ENCODE data around the gene RBM5. TPM values are rescaled to one million over a fixed set of nuclear protein-coding genes. Genes with fewer than 3 reads are reported as not detected.

RBM5 gene
- total RNA-seq, 1 donor from 2014 or later = 213 TPM

DNA sequence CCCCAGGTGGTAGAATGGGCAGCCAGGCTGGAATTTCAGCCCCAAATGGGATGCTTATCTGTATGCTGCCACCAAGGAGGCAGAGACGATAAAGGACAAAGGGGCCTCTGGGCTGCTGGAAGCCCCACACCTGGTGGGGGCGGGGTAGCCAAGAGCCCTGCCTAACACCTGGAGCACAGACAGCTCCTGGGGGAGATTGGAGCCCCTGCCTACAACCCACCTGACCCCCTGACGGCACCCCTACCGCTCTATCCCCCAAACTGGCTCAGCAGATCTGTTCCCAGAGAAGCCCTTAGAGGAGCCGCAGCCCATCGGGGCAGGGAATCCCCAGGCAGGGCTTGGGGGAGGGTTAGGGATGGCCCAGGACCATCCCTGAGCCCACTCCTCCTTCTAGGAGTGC lies 50.6 kb downstream of the RBM5 start:
- no peak overlapping the region for H3K4me3 Mint-ChIP-seq (ENCODE audit: unreplicated experiment)
- H3K4me1 Mint-ChIP-seq (ENCODE audit: unreplicated experiment) = peaks cover 11% of the 10 kb centered on the region
- H3K27me3 Mint-ChIP-seq (ENCODE audit: unreplicated experiment) = peaks cover 4% of the 10 kb centered on the region
- TF ChIP-seq, protein P1, sequence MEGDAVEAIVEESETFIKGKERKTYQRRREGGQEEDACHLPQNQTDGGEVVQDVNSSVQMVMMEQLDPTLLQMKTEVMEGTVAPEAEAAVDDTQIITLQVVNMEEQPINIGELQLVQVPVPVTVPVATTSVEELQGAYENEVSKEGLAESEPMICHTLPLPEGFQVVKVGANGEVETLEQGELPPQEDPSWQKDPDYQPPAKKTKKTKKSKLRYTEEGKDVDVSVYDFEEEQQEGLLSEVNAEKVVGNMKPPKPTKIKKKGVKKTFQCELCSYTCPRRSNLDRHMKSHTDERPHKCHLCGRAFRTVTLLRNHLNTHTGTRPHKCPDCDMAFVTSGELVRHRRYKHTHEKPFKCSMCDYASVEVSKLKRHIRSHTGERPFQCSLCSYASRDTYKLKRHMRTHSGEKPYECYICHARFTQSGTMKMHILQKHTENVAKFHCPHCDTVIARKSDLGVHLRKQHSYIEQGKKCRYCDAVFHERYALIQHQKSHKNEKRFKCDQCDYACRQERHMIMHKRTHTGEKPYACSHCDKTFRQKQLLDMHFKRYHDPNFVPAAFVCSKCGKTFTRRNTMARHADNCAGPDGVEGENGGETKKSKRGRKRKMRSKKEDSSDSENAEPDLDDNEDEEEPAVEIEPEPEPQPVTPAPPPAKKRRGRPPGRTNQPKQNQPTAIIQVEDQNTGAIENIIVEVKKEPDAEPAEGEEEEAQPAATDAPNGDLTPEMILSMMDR (IDR thresholded peaks at IDR 0.05) = no peak
- no peaks in the 10 kb centered on the region for H3K36me3 Mint-ChIP-seq (ENCODE audit: unreplicated experiment)
- H3K27ac Mint-ChIP-seq (ENCODE audit: unreplicated experiment) = no peak overlapping the region
- DNase-seq (ENCODE audit: extremely low spot score, unreplicated experiment) = no peak
- no peaks in the 10 kb centered on the region for H3K9me3 Mint-ChIP-seq (ENCODE audit: unreplicated experiment)

DNA sequence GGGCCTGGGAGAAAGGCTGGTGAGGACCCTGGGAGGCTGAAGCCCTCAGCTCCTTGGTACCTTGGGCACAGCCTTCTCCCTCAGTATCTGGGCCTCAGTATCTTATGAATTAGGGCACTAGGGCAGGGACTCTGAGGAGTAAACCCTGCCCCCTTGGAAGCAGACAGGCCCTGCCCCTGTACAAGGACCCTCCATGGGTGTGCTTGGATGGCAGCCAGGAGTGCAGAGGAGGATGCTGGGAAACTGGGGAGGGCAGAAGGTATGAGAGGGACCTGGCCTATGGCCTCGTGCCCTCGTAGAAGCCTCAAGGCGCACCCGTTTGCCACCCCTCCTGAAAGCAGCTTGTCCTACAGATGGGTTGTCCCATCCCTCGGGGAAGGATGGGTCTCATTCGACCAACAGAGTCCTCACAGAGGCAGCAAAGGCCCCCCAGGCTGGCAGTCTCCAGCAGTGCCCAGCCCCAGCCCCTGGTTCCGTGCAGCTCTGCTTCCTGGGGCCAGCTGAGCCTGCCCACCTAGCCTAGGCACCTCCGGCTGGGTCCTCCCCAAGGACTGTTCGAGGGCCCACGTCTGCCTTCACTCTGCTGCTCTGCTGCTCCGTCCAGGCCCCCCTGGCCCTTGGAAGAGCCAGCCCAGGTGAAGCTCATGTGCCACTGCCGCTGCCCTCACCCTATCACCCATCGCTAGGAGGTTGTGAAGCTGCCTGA lies 51.2 kb downstream of the RBM5 start:
- H3K9me3 Mint-ChIP-seq (ENCODE audit: unreplicated experiment) = no peaks in the 10 kb centered on the region
- H3K36me3 Mint-ChIP-seq (ENCODE audit: unreplicated experiment) = no peaks in the 10 kb centered on the region
- no peak overlapping the region for H3K4me3 Mint-ChIP-seq (ENCODE audit: unreplicated experiment)
- TF ChIP-seq, protein P1 (IDR thresholded peaks at IDR 0.05) = no peak
- peaks cover 4% of the 10 kb centered on the region for H3K27me3 Mint-ChIP-seq (ENCODE audit: unreplicated experiment)
- no peak for DNase-seq (ENCODE audit: extremely low spot score, unreplicated experiment)
- H3K4me1 Mint-ChIP-seq (ENCODE audit: unreplicated experiment) = peaks cover 11% of the 10 kb centered on the region
- no peak overlapping the region for H3K27ac Mint-ChIP-seq (ENCODE audit: unreplicated experiment)

DNA sequence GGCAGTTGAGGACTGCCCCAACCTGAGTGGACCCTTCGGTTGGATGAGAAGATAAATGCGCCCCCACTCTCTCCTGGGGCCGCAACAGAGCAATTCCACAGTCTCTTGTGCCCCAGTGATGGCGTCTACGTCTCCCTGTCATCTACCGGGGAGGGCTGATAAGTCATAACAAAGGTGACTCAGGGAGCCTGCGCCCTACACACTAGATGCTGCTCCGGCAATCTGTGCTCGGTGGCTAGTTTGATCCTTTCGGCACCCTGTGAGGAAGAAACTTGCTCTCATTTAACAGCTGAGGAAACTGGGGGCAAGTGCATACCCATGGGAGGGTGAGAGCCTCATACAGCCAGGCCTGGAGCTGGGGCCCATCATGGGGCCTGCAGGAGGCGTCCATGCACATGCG lies 52.3 kb downstream of the RBM5 start:
- Mint-ChIP-seq H3K4me3 (ENCODE audit: unreplicated experiment) (no peak overlapping the region), H3K27ac (ENCODE audit: unreplicated experiment) (no peak overlapping the region), H3K36me3 (ENCODE audit: unreplicated experiment) (no peaks in the 10 kb centered on the region), H3K4me1 (ENCODE audit: unreplicated experiment) (peaks cover 11% of the 10 kb centered on the region), H3K27me3 (ENCODE audit: unreplicated experiment) (peaks cover 4% of the 10 kb centered on the region), H3K9me3 (ENCODE audit: unreplicated experiment) (no peaks in the 10 kb centered on the region)
- TF ChIP-seq, protein P1 (IDR thresholded peaks at IDR 0.05) = no peak
- DNase-seq (ENCODE audit: extremely low spot score, unreplicated experiment) = no peak

DNA sequence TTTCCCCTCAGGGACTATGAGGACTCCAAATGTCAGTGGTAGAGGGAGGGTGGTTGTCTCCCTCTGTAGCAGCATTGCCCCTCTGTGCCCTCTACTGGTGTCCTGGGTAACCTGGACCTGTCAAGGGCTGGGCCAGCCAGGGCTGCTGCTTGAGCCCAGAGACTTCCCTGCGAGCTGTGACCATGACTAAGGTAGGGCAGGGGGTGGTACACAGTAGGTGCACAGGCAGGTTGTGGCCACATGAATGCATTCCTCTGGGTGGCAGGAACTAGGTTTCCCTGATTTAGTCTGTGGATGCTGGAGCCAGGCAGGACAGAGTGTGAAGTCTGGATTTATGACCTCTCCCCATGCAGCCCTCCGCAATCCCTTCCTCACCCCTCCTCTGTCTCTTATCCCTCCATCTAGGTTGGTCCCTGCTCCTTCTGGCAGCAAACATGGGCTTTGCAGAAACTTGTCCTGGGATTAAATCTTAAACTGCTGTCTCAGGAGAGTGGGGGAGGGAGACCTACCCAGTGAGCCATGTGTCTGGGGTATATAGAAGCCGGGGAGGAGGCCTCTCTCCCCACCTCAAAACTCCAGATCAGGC lies 57.7 kb downstream of the RBM5 start:
- Mint-ChIP-seq H3K9me3 (ENCODE audit: unreplicated experiment) (no peaks in the 10 kb centered on the region), H3K36me3 (ENCODE audit: unreplicated experiment) (no peaks in the 10 kb centered on the region), H3K4me1 (ENCODE audit: unreplicated experiment) (peaks cover 7% of the 10 kb centered on the region), H3K27me3 (ENCODE audit: unreplicated experiment) (peaks cover 2% of the 10 kb centered on the region), H3K27ac (ENCODE audit: unreplicated experiment) (no peak overlapping the region), H3K4me3 (ENCODE audit: unreplicated experiment) (no peak overlapping the region)
- TF ChIP-seq, protein P1 (IDR thresholded peaks at IDR 0.05) = no peak
- DNase-seq (ENCODE audit: extremely low spot score, unreplicated experiment) = no peak

DNA sequence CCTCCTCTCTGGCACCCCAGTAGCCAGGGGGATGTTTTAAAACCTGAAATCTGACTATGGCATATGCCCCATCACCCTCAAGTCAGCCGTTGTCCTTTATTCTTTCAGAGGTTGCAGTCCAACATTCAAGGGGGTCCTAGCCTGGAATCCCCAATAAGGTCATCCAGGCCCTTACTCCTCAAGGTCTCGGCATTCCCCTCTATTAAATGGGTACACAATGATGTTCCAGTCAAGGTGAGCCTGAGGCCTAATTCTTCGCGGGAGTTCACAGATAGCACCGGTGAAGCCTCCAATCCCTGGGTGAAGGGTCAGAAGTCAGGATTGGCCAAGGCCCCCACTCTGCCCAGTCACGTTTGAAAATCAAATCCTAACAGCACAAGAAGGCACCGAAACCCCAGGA lies 58.3 kb downstream of the RBM5 start:
- TF ChIP-seq, protein P1 (IDR thresholded peaks at IDR 0.05) = no peak
- peaks cover 2% of the 10 kb centered on the region for H3K27me3 Mint-ChIP-seq (ENCODE audit: unreplicated experiment)
- H3K9me3 Mint-ChIP-seq (ENCODE audit: unreplicated experiment) = no peaks in the 10 kb centered on the region
- no peak overlapping the region for H3K4me3 Mint-ChIP-seq (ENCODE audit: unreplicated experiment)
- H3K27ac Mint-ChIP-seq (ENCODE audit: unreplicated experiment) = no peak overlapping the region
- H3K4me1 Mint-ChIP-seq (ENCODE audit: unreplicated experiment) = peaks cover 8% of the 10 kb centered on the region
- DNase-seq (ENCODE audit: extremely low spot score, unreplicated experiment) = no peak
- no peaks in the 10 kb centered on the region for H3K36me3 Mint-ChIP-seq (ENCODE audit: unreplicated experiment)
